ACHN (cell line): ENCODE data around the gene CDC5L.
"Not testable (repeated sequence)": the region's sequence is repeated elsewhere in the genome, so short reads cannot be mapped to it uniquely, and the experiment has no call there.

Source experiments
- DNase-seq: peaks from one replicate; pipeline ENCODE4 v3.0.0-alpha.2; 2015
- in situ Hi-C: cut with HindIII; loops from 2 replicates; pipeline ENCODE4 v1.10.0; 2017; ENCODE audit warnings: low sequenced_read_pairs, low pct_ligation_motif_present, low pct_unique_long_range_greater_than_20kb

CDC5L gene

DNA sequence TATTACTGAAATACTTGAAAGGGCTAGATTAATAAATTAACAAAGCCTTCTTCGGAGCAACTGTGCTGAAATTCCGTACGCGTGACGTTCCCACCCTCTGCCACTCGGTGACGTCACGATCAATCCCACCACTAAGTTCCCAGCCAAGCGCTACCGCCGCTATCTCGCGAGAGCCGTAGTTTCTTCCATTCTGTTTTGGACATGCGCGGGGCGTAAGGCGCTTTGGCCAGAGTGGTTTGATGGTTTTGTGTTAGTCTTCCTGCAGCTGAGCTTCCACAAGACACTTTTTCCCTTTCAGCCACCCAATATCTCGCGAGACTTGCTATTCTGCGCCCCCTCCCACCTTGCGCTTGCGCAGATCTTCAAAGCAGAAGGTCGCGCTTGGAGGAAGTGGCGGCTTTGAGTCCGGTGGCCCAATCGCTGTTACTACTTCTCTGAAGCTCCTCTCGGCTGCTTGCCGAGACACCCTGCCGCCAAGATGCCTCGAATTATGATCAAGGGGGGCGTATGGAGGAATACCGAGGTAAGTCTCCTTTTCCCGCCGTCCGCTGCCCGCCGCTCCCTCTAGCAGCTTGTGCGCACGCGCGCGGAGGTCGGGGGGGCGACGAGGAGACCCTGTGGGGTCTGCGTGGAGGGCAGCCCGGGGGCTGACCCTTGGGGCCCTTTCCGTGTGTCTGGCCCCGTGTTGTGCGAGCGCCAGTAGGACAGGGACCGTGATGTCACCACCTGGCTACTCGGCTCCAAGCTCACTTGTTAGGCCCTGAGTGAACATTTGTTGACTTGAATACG is at the start of gene CDC5L:
CDC5L (plus strand) TSS at position 361 of the 789 bp plus-strand sequence; CDS start at position 479, 118 bp downstream.
- DNase-seq = peak; percentile 98
- in situ Hi-C loops = no loop called here

DNA sequence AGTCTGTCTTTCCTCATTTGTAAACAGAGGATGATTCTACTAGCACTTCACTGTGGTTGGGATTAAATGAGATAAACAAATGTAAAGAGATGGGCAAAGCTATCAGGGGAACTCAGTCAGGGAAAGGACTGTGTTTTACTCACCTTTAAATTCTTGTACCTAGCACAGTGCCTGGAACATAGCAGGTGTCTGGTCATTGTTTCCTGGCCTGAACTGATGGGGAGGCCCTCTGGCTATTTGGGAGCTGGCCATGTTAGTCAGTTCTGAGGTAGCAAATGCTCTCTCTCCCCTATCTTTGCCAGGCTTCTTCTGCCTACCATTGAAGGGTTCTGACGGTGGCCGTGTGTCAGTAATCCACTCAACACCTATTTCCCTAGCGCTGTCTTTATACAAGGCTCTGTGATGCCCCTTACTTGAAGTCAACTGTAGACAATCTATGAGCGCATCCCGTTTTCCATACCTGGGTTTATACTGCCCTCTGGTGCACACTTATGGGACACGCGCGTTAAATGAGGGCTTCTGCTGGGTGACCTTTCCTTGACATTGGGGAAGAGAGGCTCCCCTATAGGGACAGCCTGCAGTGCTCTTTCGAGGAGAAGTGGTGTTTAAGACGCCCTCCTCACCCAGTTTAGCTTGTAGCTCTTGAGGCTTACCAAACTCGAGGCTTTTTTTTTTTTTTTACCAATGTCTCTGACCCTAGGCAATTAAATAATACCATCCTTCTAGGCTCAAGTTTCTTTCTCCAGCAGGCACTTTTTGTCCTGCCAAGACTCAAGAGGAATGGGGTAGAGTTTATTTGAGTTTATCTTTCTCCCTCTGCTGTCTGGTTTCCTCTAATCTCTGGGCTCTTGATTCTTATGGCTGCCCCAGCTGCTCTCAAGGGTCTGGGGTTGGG is 49.0 kb upstream of the CDC5L start:
- in situ Hi-C loops = no loop called here

DNA sequence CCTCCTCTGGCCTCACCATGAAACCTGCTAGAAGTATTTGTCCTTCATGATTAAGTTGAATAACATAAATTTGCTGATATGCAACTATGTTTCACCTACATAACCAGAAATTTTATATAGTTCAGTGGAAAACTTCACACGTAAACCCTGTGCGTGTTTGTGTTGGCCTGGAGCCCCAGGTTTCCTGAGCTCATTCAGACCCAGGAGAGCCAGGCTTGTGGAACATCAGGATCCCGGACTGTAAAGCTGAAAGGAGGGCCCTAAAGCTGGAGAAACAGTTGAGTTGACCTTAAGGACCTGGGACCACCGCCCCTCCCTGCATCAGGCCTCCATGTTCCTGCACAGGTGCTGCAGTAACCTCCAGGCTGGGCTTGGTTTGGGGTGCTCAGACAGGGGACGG is 48.2 kb upstream of the CDC5L start:
- in situ Hi-C loops = no loop called here
- no peak for DNase-seq

More for the DNA sequence above, 49.0 kb upstream of the CDC5L start:
- DNase-seq = peak; percentile 59

DNA sequence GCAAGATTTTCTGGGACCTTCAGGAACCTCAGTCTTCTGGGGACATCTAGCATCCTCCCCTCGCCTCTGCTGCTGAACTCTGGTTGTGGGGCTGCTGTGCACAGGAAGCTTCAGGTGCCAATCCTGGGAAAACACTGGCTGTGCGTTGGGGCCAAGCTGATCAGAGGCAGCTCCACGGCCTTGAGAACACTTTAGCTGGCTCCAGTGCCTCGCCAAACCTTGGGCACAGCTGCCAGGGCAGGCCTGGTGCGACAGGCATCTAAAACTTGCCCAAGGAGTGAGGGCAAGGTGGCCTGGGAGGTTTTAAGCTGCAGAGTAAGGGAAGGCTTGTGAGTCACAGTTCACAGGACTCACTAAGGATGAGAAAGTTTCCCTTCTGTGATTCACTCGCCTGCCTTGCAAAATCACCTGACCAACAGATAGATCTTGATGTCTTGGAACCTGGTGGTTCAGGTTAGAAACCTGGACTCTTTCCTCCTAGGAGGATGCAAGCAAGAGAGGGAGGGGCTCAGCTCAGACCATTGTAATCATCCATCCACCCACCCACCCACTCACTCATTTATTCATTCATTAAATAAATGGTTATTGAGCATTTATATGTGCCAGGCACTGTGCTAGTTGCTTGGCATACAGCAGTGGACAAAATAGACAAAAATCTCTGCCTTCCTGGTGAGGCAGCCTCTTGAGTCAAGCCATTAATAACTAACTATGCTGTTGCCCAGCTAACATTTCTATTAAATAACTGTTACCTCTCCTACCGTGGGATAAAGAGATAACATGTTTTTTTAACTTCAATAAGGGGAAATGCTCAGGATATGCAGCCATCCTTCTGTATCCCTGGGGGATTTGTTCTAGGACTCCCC is 47.5 kb upstream of the CDC5L start:
- in situ Hi-C loops = no loop called here

DNA sequence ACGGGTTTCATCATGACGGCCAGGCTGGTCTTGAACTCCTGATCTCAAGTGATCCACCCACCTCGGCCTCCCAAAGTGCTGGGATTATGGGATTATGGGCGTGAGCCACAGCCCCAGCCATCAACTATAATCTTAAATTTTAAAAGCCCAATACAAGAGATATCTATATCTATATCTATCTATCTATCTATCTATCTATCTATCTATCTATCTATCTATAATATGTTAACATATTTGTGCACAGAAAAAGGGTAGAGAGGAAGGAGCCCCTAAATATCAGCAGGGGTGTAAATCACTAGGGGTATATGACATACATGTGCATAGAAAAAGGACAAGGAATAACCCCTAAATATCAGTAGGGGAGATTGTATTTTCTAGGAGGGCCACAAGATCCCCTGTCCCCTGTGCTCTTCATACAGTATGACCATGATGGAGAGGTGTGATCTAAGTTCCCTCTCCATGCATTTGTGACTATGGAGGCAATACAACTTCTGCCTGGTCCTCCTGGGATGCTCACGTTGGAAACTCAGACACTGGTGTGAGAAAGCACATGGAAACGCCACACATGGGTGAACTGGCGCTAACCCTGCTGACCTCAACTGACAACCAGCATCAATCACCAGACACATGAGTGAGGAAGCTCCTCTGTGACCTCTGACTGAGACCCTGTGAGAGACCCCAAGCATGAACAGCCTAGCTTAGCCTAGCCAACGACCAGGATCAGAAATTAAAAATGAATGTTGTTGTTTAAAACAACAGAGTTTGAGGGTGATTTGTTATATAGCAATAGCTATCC is 46.2 kb upstream of the CDC5L start:
- no peak for DNase-seq
- in situ Hi-C loops = no loop called here

More for the DNA sequence above, 47.5 kb upstream of the CDC5L start:
- peak; percentile 58 for DNase-seq

DNA sequence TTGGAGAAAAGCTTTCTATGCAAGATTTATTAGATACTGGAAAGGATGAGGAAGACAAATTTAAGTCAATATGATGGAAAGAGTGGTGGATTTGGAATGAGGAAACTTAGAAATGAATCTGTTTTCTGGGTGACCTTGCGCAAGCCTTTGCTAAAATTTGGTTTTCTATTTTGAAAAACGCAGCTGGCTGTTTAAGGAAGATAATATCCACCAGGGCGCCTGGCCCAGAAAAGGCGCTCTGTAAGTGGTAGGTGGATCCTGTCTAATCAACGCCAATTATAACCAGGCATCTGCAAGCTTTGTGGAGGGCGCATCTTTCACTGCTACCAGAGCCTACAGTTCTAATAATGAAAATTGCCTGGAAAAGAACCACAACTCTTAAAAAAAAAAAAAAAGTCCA is 45.5 kb upstream of the CDC5L start:
- DNase-seq = no peak
- in situ Hi-C loops = no loop called here

DNA sequence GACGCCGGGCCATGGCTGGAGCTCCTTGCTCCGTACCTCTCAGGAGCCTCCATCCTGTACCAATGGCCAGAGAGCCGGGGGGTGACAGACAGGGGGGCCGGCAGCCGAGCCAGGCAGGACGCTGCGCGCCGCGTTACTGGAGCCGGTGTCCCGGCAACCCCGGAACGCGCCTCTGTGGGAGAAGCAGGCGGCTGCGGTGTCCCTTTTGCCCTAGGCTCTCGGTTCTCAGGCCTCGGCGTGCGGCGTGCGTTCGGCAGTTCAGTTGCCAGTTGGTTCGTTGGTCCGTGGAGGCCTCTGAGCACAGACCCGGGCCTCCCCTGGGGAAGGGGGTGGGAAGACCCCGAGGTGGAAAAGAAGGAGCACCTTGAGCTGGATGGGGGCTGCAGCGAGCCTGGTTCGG is 45.0 kb upstream of the CDC5L start, which contains the start of gene SPATS1:
SPATS1 (plus strand) TSS at position 162 of the 400 bp plus-strand sequence. CDS start 446 bp downstream, outside the sequence.
- no peak for DNase-seq
- in situ Hi-C loops = no loop called here

DNA sequence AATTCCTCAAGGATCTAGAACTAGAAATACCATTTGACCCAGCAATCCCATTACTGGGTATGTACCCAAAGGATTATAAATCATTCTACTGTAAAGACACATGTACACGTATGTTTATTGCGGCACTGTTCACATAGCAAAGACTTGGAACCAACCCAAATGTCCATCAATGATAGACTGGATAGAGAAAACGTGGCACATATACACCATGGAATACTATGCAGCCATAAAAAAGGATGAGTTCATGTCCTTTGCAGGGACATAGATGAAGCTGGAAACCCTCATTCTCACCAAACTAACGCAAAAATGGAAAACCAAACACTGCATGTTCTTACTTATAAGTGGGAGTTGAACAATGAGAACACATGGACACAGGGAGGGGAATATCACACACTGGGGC is 40.7 kb upstream of the CDC5L start:
- in situ Hi-C loops, DNase-seq: not testable (repeated sequence)

DNA sequence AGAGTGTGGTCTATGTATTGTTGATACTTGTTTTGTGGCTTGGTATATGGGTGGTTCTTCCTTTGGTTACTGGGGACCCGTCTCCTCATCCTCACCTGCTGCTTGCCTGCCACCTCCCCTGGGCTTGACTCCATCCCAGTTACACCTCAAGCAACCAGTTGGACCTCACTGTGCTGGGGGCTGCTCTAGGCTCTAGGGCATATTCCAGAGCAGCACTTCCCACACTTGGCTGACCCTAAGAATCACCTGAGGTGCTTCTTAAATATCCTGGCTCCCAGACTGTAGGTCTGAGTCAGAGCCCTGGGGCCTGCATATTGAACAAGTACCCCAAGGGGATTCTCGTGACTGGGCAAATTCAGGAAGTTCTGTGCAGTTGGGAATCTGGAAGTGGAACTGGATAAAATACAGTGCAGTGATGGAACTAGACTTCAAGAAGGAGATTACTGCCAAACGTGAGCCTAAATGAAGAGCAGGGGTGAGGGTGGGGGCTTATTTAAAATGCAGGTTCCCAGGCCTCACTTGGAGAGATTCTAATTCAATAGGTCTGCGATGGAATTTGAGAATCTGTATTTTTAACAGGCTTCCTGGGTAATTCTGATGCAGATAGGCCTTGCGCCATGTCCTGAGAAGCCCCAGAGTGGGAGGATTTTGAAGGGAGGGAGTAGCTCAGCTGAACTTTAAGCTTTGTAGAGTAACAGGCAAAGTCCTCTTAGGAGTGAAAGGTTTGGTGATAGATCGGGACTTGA is 37.4 kb upstream of the CDC5L start:
- in situ Hi-C loops = no loop called here
- DNase-seq = no peak

DNA sequence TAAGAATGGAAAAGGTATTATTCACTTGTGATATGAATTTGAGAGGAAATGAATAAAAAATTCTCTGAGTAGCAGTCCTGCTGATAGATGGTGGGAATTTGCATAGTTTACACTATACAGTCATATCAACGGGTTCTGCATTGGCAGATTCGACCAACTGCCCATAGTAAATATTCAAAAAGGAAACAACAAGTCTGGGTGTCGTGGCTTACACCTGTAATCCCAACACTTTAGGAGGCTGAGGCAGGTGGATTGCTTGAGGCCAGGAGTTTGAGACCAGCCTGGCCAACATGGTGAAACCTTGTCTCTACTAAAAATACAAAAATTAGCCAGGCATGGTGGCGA is 36.9 kb upstream of the CDC5L start:
- DNase-seq = not testable (repeated sequence)

DNA sequence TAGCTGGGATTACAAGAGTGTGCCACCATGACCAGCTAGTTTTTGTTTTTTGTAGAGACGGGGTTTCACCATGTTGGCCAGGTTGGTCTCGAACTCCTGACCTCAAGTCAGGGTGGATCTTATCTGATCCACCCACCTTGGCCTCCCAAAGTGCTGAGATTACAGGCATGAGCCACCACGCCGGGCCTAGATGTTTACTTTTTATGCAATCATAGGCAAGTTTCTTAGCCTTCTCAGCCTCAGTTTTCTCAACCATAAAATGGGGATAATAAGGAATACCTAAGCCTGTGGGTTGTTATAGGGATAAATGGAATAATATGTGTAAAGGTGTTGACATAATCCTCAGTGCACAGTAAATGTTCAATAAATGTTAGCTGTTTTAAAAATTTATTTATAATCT is 35.2 kb upstream of the CDC5L start:
- no peak for DNase-seq
- in situ Hi-C loops = no loop called here

More for the DNA sequence above, 36.9 kb upstream of the CDC5L start:
- in situ Hi-C loops = not testable (repeated sequence)

DNA sequence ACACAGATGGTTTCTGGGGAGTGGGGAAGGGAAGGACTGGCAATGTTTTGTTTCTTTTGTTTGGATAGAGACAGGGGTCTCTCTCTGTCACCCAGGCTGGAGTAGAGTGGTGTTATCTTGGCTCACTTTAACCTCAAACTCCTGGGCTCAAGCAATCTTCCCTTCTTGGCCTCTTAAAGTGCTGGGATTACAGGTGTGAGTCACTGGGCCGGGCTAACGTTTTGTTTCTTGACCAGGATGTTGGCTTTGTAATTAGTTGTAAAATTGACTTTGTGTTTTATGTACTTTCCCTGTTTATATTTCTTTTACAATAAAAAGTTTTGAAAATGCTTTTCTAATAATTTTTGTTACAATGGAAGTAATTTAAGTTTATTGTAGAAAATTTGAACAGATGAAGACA is 34.2 kb upstream of the CDC5L start:
- in situ Hi-C loops = no loop called here
- DNase-seq = no peak

DNA sequence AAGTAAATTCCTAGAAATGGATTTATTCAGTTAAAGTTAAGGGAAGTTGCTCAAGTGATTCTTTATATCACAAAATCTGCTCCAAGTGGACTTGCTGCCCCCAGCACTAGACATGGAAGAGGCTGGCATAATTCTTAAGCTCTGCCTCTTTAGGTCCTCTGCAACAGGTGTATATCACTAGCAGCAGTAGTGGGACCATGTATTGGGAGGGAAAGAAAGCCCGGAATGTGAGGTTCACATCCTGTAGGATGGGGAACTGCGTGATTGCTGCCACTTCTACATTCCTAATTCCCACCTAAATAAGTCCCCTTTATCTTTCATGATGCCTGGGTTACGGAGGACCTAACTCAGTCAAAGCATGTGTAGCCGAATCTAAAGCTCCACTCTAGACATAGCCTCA is 31.9 kb upstream of the CDC5L start:
- DNase-seq = no peak
- in situ Hi-C loops = no loop called here

DNA sequence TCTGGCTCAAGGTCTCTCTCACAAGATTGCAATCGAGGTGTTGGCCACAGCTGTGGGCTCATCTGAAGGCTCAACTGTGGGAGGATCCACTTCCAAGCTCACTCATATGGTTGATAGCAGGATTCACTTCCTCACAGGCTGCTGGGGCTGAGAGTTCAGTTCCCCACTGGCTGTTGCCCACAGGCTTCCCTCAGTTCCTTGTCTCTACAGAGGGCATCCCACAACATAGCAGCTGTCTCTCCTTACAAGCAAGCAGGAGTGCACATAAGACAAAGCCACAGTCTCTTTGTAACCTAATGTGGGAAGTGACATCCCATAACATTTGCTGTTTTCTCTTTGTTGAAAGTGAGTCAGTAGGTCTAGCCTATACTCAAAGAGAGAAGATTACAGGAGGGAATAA is 31.0 kb upstream of the CDC5L start:
- in situ Hi-C loops = no loop called here
- DNase-seq = no peak

DNA sequence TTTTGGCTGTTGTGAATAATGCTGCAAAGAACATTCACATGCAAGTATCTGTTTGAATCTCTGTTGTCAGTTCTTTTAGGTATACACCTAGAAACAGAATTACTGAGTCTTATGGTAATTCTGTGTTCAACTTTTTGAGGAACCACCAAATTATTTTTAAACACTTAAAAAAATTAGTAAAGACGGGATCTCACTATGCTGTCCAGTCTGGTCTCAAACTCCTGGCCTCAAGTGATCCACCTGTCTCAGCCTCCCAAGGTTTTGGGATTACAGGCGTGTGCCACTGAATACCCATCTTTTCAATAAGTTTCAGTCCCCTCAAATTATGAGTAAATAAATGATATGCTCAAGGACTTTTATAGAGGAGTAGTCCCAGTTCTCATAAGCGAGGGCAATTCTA is 27.5 kb upstream of the CDC5L start:
- DNase-seq = no peak
- in situ Hi-C loops = no loop called here

DNA sequence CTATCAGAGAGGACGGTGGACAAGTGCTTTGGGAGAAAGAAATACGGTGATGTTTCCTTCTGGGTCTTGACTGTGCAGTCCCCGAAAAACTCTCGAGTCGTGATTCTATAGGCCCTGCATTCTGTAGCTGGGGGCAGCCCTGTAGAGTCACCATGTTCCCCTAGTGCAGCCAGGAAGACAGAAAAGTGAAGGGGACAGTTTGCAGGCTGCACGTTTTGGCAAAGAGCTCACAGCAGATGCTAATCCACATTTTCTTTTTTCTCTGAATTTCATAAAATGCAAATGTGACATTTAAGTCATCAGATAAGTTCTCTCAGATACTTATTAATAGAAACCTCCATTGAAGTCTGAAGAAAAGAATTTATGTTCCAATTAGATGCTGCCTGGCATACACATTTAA is 25.6 kb upstream of the CDC5L start:
- in situ Hi-C loops = no loop called here
- DNase-seq = no peak

DNA sequence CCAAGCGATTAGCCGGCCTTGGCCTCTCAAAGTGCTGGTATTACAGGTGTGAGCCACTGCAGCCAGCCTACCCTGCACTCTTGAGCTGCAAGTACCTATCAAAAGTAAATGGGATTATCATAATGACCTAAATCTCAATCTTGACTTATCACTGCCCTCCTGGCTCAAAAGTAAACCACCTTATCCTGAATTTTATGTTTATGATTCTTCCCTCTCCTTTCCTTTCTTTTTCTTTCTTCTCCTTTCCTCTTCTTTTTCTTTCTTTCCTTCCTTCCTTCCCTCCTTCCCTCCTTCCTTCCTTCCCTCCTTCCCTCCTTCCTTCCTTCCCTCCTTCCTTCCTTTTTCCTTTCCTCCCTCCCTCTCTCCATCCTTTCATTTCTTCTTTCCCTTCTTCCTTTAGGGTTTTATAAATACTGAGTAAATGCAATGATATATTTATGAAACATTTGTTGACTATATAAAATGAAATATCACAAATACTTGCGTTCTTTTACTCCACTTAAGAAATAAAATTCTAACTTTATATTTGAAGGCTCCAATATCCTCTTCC is 24.1 kb upstream of the CDC5L start:
- no peak for DNase-seq
- in situ Hi-C loops = no loop called here
